Measurements from ENCODE around the gene GNRH2.
"Not testable (repeated sequence)": the region's sequence is repeated elsewhere in the genome, so short reads cannot be mapped to it uniquely, and the experiment has no call there.

Gene GNRH2

GRCh38 chr20:3071610-3072529 lies 28.4 kb downstream of the GNRH2 start, which contains the start of gene OXT:
OXT (plus strand) TSS chr20:3071620; CDS start chr20:3071656, 36 bp downstream.
- intact Hi-C loops (cut with DNase I; ENCODE audit: low total_unique reads): no loop called here
- no peak for TF ChIP-seq CTCF (IDR thresholded peaks at IDR 0.05)
- no peaks in the 10 kb centered on the region for H3K36me3 ChIP-seq
- H3K4me3 ChIP-seq: peak within 1 kb of the TSS; percentile 34 to 52
- H3K27me3 ChIP-seq: peaks cover 0 to 51% of the 10 kb centered on the region in 2 donors
- H3K27ac ChIP-seq: no peak within 1 kb of the TSS
- H3K9me3 ChIP-seq: no peaks in the 10 kb centered on the region
- DNase-seq: no peak
- peaks cover 5 to 12% (median 9%) of the 10 kb centered on the region in 4 donors for H3K4me1 ChIP-seq

- peak overlapping the region in 1 of 2 donors; percentile 52 for H3K4me3 ChIP-seq
- H3K4me1 ChIP-seq: peaks cover 5 to 12% (median 9%) of the 10 kb centered on the region in 4 donors
- H3K9me3 ChIP-seq: no peaks in the 10 kb centered on the region
- no peak for TF ChIP-seq CTCF (IDR thresholded peaks at IDR 0.05)
- no peak for DNase-seq
- H3K27ac ChIP-seq: no peak overlapping the region
- intact Hi-C loops (cut with DNase I; ENCODE audit: low total_unique reads): no loop called here
- H3K27me3 ChIP-seq: peaks cover 0 to 54% of the 10 kb centered on the region in 2 donors
- no peaks in the 10 kb centered on the region for H3K36me3 ChIP-seq
Measured at GRCh38 chr20:3072530-3073250, 29.3 kb downstream of the GNRH2 start.

GRCh38 chr20:3073251-3073643 lies 29.8 kb downstream of the GNRH2 start:
- H3K9me3 ChIP-seq; H3K27ac ChIP-seq; intact Hi-C loops (cut with DNase I; ENCODE audit: low total_unique reads); H3K4me3 ChIP-seq; DNase-seq; H3K36me3 ChIP-seq: not testable (repeated sequence)
- Histone ChIP-seq H3K4me1 (peaks cover 5 to 12% (median 9%) of the 10 kb centered on the region in 4 donors), H3K27me3 (peaks cover 0 to 54% of the 10 kb centered on the region in 2 donors)

- Histone ChIP-seq H3K27me3 (peaks cover 0 to 57% of the 10 kb centered on the region in 2 donors), H3K27ac (no peak overlapping the region), H3K36me3 (no peaks in the 10 kb centered on the region), H3K9me3 (no peaks in the 10 kb centered on the region), H3K4me3 (no peak overlapping the region), H3K4me1 (peaks cover 5 to 12% (median 9%) of the 10 kb centered on the region in 4 donors)
- intact Hi-C loops (cut with DNase I; ENCODE audit: low total_unique reads): no loop called here
- no peak for TF ChIP-seq CTCF (IDR thresholded peaks at IDR 0.05)
- no peak for DNase-seq
Measured at GRCh38 chr20:3074812-3075211, 31.4 kb downstream of the GNRH2 start.

- Histone ChIP-seq H3K27me3 (peaks cover 0 to 56% of the 10 kb centered on the region in 2 donors), H3K4me1 (peaks cover 5 to 12% (median 9%) of the 10 kb centered on the region in 4 donors)
- DNase-seq; H3K36me3 ChIP-seq; H3K9me3 ChIP-seq; H3K27ac ChIP-seq; H3K4me3 ChIP-seq; intact Hi-C loops (cut with DNase I; ENCODE audit: low total_unique reads): not testable (repeated sequence)
Measured at GRCh38 chr20:3075315-3075714, 31.9 kb downstream of the GNRH2 start.

GRCh38 chr20:3077618-3078134 lies 34.3 kb downstream of the GNRH2 start:
- Histone ChIP-seq H3K4me1 (peaks cover 0 to 14% (median 9%) of the 10 kb centered on the region in 4 donors), H3K4me3 (no peak overlapping the region), H3K36me3 (no peaks in the 10 kb centered on the region), H3K27ac (no peak overlapping the region), H3K27me3 (peaks cover 0 to 56% of the 10 kb centered on the region in 2 donors), H3K9me3 (no peaks in the 10 kb centered on the region)
- no peak for TF ChIP-seq CTCF (IDR thresholded peaks at IDR 0.05)
- intact Hi-C loops (cut with DNase I; ENCODE audit: low total_unique reads): no loop called here
- DNase-seq: no peak

Measured in tibial artery (tissue), 4 donors.